ENCODE results near the gene ZDHHC8.

ZDHHC8 gene

GRCh38 chr22:20096574-20097420, 34.8 kb upstream of the ZDHHC8 start:
- DNase-seq (ENCODE audit: low read depth in 2 of 2): no peak

DNA sequence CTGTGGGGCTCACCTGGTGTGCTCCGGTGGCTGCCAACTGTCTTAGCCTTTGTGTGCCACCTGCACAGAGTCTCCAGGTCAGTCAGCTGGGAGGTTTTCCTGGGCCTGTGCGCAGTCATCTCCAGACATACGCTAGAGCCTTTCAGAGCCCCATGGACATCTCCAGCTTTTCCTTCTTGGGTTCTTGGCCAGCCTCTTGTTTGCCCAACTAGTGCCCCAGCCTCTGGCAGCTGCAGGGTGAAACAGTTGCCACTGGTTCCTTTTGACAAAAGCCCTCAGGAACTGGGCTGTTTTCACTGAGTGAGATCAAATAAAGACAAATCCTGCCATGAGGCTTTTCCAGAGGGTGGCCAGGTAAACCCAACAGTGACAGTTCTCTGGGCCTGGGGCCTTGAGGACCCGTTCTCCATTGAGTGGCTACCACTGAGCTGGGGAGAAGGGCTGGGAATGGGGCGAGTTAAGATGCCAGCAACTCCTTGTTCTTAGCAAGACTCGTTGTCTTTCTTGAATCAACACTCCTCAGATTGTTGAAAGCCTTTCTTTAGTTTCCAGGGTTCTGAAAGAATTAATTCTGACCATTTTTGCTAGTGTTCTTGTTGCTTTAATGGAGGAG, 32.4 kb upstream of the ZDHHC8 start:
- DNase-seq (ENCODE audit: low read depth in 2 of 2): no peak

DNA sequence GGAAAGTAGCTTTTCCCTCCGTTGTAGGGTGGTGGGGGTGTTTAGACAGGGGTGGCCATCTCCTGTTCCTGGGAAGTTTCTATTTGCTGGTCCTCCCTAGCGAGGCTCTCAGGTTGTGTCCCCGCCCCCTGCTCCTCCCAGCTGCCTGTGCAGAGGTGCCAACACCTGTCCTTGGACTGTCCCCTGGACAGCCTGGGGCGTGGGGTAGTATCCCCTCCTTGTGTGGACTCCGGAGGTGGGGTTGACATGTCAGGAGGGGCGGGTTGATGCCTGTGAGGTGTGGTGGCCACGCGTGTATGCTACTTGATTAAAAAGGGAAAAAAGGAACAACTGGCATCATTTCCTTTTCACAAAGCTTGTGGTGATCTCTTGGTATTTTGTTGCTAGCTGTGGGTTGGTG, 30.0 kb upstream of the ZDHHC8 start:
- no peak for DNase-seq (ENCODE audit: low read depth in 2 of 2)

- no peak for DNase-seq (ENCODE audit: low read depth in 2 of 2)
Observed at GRCh38 chr22:20102203-20102780, 29.3 kb upstream of the ZDHHC8 start.

GRCh38 chr22:20105456-20106204, 26.0 kb upstream of the ZDHHC8 start:
- DNase-seq (ENCODE audit: low read depth in 2 of 2): no peak

DNA sequence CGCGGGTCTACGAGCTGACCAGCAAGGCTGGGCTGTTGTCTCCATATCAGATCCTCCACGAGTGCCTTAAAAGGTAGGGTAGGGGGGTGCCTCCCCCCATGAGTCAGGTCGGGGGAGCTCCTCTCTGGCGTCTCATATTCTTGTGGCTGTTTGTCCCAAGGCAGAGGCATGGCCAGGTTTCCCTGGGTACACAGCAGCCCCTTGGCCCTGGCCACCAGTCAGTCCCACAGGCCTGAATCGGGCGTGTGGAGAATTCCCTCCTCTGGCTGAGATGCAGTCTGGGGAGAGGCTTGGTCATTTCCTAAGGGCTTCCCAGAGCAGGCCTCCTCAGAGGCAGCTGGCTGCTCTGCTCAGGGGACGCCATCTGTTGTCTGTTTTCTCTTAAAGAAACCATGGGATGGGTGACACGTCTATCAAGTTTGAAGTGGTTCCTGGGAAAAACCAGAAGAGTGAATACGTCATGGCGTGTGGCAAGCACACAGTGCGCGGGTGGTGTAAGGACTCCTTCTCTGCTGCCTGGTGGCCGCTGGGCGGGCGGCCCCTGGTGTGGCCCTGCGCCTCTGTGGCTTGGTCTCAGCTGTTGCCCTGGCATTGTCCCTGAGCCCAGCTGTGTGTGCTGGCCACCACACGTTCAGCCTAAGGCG, 25.3 kb upstream of the ZDHHC8 start:
- no peak for DNase-seq (ENCODE audit: low read depth in 2 of 2)

DNA sequence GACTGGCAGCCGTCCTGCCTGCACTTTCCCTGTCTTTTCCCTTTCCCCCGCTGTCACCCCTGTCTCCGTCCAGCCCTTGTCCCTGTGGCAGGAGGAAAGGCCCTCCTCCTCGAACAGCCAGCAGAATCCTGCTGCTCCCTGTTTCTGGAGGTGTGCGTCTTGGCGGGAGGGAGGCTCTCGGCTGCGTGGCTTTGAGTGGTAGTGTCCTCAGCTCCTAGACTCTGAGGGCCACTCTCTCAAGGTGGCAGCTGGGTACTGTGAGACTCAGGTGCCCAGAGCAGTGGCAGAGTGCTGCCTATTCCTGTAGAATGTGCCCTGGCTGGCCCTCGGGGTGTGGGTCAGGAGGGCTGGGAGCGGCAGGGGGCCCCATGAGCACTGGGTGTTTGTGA, 24.8 kb upstream of the ZDHHC8 start:
- DNase-seq (ENCODE audit: low read depth in 2 of 2): no peak

GRCh38 chr22:20107471-20107901, 24.1 kb upstream of the ZDHHC8 start:
- no peak for DNase-seq (ENCODE audit: low read depth in 2 of 2)

GRCh38 chr22:20107951-20108756, 23.4 kb upstream of the ZDHHC8 start:
- DNase-seq (ENCODE audit: low read depth in 2 of 2): no peak

DNA sequence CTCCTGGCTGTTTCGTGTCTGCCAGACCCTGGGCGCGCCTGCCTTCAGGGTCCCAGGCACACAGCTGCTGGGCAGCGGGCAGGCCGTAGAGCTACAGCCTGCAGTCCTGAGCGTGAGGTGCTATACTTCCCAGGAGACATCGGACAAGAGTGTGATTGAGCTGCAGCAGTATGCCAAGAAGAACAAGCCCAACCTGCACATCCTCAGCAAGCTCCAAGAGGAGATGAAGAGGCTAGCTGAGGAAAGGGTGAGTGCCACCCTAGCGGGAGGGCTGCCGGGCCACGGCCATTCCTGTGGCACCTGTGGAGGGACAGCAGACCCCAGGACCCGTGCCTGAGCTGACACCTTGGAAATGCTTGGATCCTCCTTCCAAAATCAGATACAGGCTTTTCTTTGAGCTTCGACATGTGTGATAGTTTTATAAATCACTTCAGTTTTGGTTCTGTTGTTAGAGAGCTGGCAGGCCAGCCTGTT, 22.8 kb upstream of the ZDHHC8 start:
- DNase-seq (ENCODE audit: low read depth in 2 of 2): no peak

GRCh38 chr22:20109411-20110358, 21.9 kb upstream of the ZDHHC8 start:
- no peak for DNase-seq (ENCODE audit: low read depth in 2 of 2)

DNA sequence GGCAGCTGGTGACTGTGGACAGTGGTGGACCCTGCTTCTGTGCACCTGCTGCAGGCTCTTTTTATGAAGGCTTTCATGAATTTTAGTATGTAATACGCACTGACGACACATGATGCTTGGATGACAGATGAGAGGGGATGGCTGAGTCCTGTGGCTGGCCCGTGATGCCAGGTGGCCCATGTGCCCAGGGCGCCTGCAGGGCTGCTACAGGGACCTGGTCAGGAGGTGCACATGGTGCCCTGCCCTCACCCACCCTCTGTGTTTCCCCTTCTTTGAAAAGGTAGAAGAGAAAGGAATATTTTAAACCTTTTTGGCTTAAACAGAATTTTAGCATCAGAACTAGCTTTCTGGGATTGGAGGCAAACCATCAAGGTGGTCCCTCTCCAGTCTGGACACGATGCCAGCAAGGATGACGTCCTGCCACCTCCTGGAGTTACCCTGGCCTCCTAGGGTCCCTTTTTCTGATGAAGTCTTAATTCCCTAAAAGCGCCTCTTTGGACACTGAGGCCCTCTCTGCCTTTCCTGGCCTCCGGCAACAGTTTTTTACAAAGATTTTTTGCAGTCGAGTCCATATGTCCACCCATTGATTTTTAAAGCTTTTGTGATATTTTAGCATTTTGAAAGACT, 21.1 kb upstream of the ZDHHC8 start:
- no peak for DNase-seq (ENCODE audit: low read depth in 2 of 2)

DNA sequence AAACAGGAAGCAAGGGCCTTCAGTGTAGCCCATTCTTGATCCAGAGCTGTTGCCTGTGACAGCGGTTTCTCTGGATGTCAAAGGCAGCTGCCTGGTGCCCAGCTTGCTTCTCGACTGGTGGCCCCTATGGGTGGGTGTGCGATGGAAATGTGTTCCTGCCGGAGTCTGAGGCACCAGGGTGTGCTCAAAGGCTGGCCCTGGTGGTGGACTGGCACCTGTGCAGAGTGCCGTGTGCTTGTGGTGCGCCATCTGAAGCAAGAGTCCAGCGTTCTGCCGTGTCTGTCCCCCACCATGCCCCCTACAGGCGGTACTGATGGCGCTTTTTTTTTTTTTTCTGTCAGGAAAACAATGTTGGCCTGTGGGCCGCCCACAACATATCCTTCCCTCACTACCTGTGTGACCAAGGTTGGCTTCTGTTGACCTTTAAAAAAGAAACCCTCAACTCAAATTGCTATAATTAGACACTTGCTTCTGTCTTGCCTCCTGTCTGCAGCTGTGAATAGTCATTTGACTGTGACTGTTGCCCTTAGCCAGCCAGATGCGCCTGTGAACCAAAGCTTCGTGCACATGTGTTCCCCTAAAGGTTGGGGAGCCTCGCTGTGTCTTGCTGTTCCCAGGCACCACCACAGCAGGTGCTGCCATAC, 20.4 kb upstream of the ZDHHC8 start:
- DNase-seq (ENCODE audit: low read depth in 2 of 2): no peak

DNA sequence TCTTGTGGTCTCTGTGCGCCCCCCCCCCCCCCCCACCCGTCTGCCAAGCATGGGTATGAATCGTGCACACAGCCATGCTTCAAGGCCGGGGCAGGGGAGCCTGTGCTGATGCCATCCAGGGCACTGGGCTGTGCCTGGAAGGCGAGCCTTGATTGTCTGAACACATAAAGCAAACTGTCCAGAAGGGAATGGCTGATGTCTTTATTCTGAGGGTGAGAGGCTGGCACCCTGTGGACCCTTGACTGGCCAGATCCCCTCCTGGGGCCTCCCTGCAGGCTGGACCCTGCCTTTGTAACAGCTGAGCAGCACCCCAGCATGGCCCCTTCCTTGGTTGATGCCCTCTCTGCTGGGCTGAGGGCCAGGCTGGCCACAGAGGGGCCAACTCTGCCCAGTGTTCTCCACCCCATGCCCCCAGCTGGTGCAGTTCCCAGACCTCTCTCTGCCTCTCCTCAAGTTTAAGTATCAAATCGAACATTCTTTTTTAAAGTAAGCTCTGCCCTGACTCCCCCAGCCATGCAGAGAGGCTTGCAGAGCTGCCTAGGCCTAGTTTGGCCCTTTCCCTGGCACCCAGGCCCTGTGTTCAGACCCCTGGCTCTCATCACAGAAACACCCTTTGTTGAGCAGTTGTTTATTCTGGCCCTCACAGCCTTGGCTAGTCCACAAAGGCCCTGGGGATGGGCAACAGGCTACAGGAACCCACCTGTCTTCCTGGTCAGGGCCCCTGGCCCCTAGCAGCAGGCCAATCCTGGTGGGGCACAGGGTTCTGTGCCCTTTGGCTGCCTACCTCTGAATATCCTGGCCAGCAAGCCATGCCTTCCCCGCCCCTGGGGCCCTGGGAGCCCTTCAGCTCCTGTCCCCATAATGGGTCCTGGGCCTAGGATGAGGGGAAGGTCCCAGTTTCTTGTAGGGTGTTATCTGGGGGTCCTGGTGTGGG, 19.6 kb upstream of the ZDHHC8 start:
- DNase-seq (ENCODE audit: low read depth in 2 of 2): no peak

DNA sequence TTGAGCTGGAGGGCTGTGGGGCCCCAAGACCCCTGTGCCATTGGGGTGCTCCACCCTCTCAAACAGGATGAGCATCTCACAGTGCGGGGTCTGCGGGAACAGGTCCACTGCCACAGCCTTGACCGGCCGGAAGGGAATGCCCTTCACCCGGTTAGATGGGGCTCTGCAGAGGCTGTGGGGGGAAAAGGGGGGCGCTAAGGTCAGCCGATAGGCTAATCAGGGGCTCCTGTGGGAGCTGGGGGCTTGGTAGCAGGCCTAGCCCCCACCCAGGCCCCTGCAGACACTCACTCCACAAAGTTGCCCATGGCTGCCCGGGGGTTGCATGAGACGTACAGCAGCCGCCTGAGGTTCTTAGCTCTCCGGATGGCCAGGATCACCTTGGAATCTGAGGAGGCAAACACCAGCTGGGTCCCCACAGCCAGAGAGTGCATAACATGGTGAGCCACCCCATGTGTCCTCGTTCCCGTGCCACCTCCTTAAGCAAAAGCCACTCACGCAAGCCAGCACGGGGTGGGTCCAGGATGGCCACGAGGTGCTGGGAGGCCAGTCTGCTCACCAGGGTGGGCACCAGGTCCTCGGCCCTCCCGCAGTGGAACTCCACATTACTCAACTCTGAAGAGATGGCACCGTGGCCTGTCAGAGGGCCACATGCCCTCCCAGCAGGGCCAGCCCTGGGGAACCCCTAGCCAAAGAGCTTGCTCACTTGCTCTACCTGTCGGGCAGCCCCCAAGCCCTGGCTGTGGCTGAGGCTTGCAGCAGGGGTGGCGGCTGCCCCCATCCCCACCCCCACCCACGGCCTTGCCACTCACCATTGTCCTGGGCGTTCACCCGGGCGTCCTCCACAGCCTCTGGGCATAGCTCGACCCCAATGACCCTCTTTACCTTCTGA, 18.7 kb upstream of the ZDHHC8 start:
- DNase-seq (ENCODE audit: low read depth in 2 of 2): no peak

- no peak for DNase-seq (ENCODE audit: low read depth in 2 of 2)
Observed at GRCh38 chr22:20113551-20114310, 17.9 kb upstream of the ZDHHC8 start.

Measured in stimulated activated CD4-positive, alpha-beta T cell treated with anti-CD3 and anti-CD28 coated beads, Interleukin-12 subunit alpha, Interleukin-12 subunit beta, amount 100 ng/mL, for 24 hours (primary cell).